GM18502 (cell line): ENCODE results near the gene CRYBG2.
"Not testable (repeated sequence)": the region's sequence is repeated elsewhere in the genome, so short reads cannot be mapped to it uniquely, and the experiment has no call there.

Experiments
- ATAC-seq: cut with Tn5 transposase; IDR thresholded peaks from one replicate; pipeline ENCODE4 v1.9.1; 2021; ENCODE audit warnings: mild to moderate bottlenecking; ENCODE audit not compliant: unreplicated experiment, poor library complexity

The CRYBG2 gene

GRCh38 chr1:26297791-26298124 is 56.2 kb downstream of the CRYBG2 start:
- no peak for ATAC-seq

GRCh38 chr1:26297057-26297790 is 56.7 kb downstream of the CRYBG2 start:
- no peak for ATAC-seq

- no peak for ATAC-seq
Measured at GRCh38 chr1:26296340-26297056, 57.4 kb downstream of the CRYBG2 start.

- ATAC-seq: no peak
Measured at GRCh38 chr1:26295194-26296138, 58.5 kb downstream of the CRYBG2 start.

- no peak for ATAC-seq
Measured at GRCh38 chr1:26293911-26294463, 59.9 kb downstream of the CRYBG2 start.

GRCh38 chr1:26292735-26293134 is 61.2 kb downstream of the CRYBG2 start:
- not testable (repeated sequence) for ATAC-seq

GRCh38 chr1:26291939-26292338 is 62.0 kb downstream of the CRYBG2 start:
- no peak for ATAC-seq

- no peak for ATAC-seq
Measured at GRCh38 chr1:26291433-26291832, 62.5 kb downstream of the CRYBG2 start.

GRCh38 chr1:26290882-26291261 is 63.1 kb downstream of the CRYBG2 start:
- no peak for ATAC-seq

GRCh38 chr1:26290122-26290881 is 63.6 kb downstream of the CRYBG2 start:
- ATAC-seq: no peak

GRCh38 chr1:26289158-26290059 is 64.5 kb downstream of the CRYBG2 start:
- peak; percentile 39 for ATAC-seq

GRCh38 chr1:26288311-26288941 is 65.5 kb downstream of the CRYBG2 start:
- no peak for ATAC-seq

GRCh38 chr1:26287811-26288210 is 66.1 kb downstream of the CRYBG2 start:
- ATAC-seq: no peak

- ATAC-seq: peak; percentile 41
Measured at GRCh38 chr1:26287033-26287711, 66.8 kb downstream of the CRYBG2 start.

GRCh38 chr1:26286064-26286416 is 67.9 kb downstream of the CRYBG2 start:
- no peak for ATAC-seq

- no peak for ATAC-seq
Measured at GRCh38 chr1:26285366-26286063, 68.4 kb downstream of the CRYBG2 start.

- ATAC-seq: peak; percentile 34
Measured at GRCh38 chr1:26284597-26285347, 69.2 kb downstream of the CRYBG2 start.
